Suppressor macrophage treated with lipopolysaccharide for 1 hour (primary cell): ENCODE results near the gene CSRP1.

Source experiments
- DNase-seq, 3 donors: peaks; one replicate each; pipeline ENCODE4 v3.0.0-alpha.2; 2020 to 2022

The CSRP1 gene

GRCh38 chr1:201450721-201451291 lies 56.1 kb downstream of the CSRP1 start:
- peak; percentile 87 to 94 (median 88) for DNase-seq

- DNase-seq: no peak
Observed at GRCh38 chr1:201448990-201449389, 57.9 kb downstream of the CSRP1 start.

GRCh38 chr1:201447903-201448871 lies 58.7 kb downstream of the CSRP1 start:
- DNase-seq: peak; percentile 65 to 87 (median 74)

GRCh38 chr1:201445310-201445709 lies 61.6 kb downstream of the CSRP1 start:
- peak in 1 of 3 donors; percentile 40 for DNase-seq

- DNase-seq: peak; percentile 71 to 75 (median 73)
Observed at GRCh38 chr1:201444792-201445191, 62.1 kb downstream of the CSRP1 start.

GRCh38 chr1:201443747-201444146 lies 63.2 kb downstream of the CSRP1 start:
- no peak for DNase-seq

- DNase-seq: no peak
Observed at GRCh38 chr1:201436969-201437368, 70.0 kb downstream of the CSRP1 start.

- no peak for DNase-seq
Observed at GRCh38 chr1:201436393-201436792, 70.5 kb downstream of the CSRP1 start.

- DNase-seq: no peak
Observed at GRCh38 chr1:201434266-201434665, 72.7 kb downstream of the CSRP1 start.

GRCh38 chr1:201433609-201434008 lies 73.3 kb downstream of the CSRP1 start:
- DNase-seq: no peak
